Activated naive CD8-positive, alpha-beta T cell (primary cell): Measurements from ENCODE around the gene TMEM121B.
"Not testable (repeated sequence)": the region's sequence is repeated elsewhere in the genome, so short reads cannot be mapped to it uniquely, and the experiment has no call there.

ENCODE experiments used
- H3K27ac Mint-ChIP-seq: one replicate; pipeline ENCODE4 v1.8.0; 2021; ENCODE audit warnings: mixed read lengths
- H3K27me3 Mint-ChIP-seq: one replicate; pipeline ENCODE4 v1.8.0; 2021; ENCODE audit warnings: mixed read lengths
- H3K36me3 Mint-ChIP-seq: one replicate; pipeline ENCODE4 v1.8.0; 2021; ENCODE audit warnings: mixed read lengths
- H3K4me1 Mint-ChIP-seq: one replicate; pipeline ENCODE4 v1.8.0; 2021; ENCODE audit warnings: low read depth, mixed read lengths
- H3K4me3 Mint-ChIP-seq: one replicate; pipeline ENCODE4 v1.8.0; 2021; ENCODE audit warnings: mild to moderate bottlenecking, mixed read lengths
- H3K9me3 Mint-ChIP-seq: one replicate; pipeline ENCODE4 v1.8.0; 2021; ENCODE audit warnings: low read depth, mixed read lengths

The TMEM121B gene

GRCh38 chr22:17121233-17122195, at the start of gene TMEM121B:
TMEM121B (minus strand) TSS chr22:17121360; CDS start chr22:17121127, 233 bp downstream.
- H3K36me3 Mint-ChIP-seq: no peaks in the 10 kb centered on the region
- H3K4me1 Mint-ChIP-seq: peaks cover 34% of the 10 kb centered on the region
- H3K9me3 Mint-ChIP-seq: no peaks in the 10 kb centered on the region
- peaks cover 6% of the 10 kb centered on the region for H3K27me3 Mint-ChIP-seq
- H3K27ac Mint-ChIP-seq: no peak within 1 kb of the TSS
- peak within 1 kb of the TSS; percentile 72 for H3K4me3 Mint-ChIP-seq

- Mint-ChIP-seq H3K4me1 (peaks cover 2% of the 10 kb centered on the region), H3K36me3 (no peaks in the 10 kb centered on the region), H3K4me3 (no peak overlapping the region), H3K27me3 (no peaks in the 10 kb centered on the region), H3K27ac (no peak overlapping the region), H3K9me3 (no peaks in the 10 kb centered on the region)
Measured at GRCh38 chr22:17167486-17167885, 46.3 kb upstream of the TMEM121B start.

GRCh38 chr22:17164392-17165024, 43.3 kb upstream of the TMEM121B start:
- Mint-ChIP-seq H3K4me3 (no peak overlapping the region), H3K9me3 (no peaks in the 10 kb centered on the region), H3K27me3 (no peaks in the 10 kb centered on the region), H3K4me1 (peaks cover 6% of the 10 kb centered on the region), H3K27ac (no peak overlapping the region), H3K36me3 (peaks cover 2% of the 10 kb centered on the region)

- peaks cover 14% of the 10 kb centered on the region for H3K4me1 Mint-ChIP-seq
- no peaks in the 10 kb centered on the region for H3K9me3 Mint-ChIP-seq
- no peaks in the 10 kb centered on the region for H3K27me3 Mint-ChIP-seq
- no peak overlapping the region for H3K27ac Mint-ChIP-seq
- H3K4me3 Mint-ChIP-seq: no peak overlapping the region
- H3K36me3 Mint-ChIP-seq: peaks cover 2% of the 10 kb centered on the region
Measured at GRCh38 chr22:17162731-17163130, 41.6 kb upstream of the TMEM121B start.

- H3K9me3 Mint-ChIP-seq: no peaks in the 10 kb centered on the region
- no peak overlapping the region for H3K4me3 Mint-ChIP-seq
- no peak overlapping the region for H3K27ac Mint-ChIP-seq
- H3K4me1 Mint-ChIP-seq: peaks cover 20% of the 10 kb centered on the region
- no peaks in the 10 kb centered on the region for H3K27me3 Mint-ChIP-seq
- H3K36me3 Mint-ChIP-seq: peaks cover 2% of the 10 kb centered on the region
Measured at GRCh38 chr22:17161991-17162390, 40.8 kb upstream of the TMEM121B start.

- H3K27me3 Mint-ChIP-seq: no peaks in the 10 kb centered on the region
- H3K4me3 Mint-ChIP-seq: peak overlapping the region; percentile 90
- peaks cover 38% of the 10 kb centered on the region for H3K4me1 Mint-ChIP-seq
Measured at GRCh38 chr22:17159504-17159951, 38.4 kb upstream of the TMEM121B start.

GRCh38 chr22:17158568-17159503, 37.7 kb upstream of the TMEM121B start, which contains the start of gene HDHD5:
HDHD5 (minus strand) TSS chr22:17159277; CDS start chr22:17159251, 26 bp downstream.
- Mint-ChIP-seq H3K27ac (peak within 1 kb of the TSS; percentile 93), H3K4me1 (peaks cover 39% of the 10 kb centered on the region), H3K4me3 (peak within 1 kb of the TSS; percentile 90)

More at GRCh38 chr22:17159504-17159951, 38.4 kb upstream of the TMEM121B start:
- H3K27ac Mint-ChIP-seq: peak overlapping the region; percentile 93
- H3K9me3 Mint-ChIP-seq: no peaks in the 10 kb centered on the region
- peaks cover 2% of the 10 kb centered on the region for H3K36me3 Mint-ChIP-seq

GRCh38 chr22:17158176-17158567, 37.0 kb upstream of the TMEM121B start:
- Mint-ChIP-seq H3K27me3 (no peaks in the 10 kb centered on the region), H3K4me3 (peak overlapping the region; percentile 87), H3K36me3 (peaks cover 2% of the 10 kb centered on the region), H3K27ac (peak overlapping the region; percentile 68), H3K9me3 (no peaks in the 10 kb centered on the region), H3K4me1 (peaks cover 41% of the 10 kb centered on the region)

More at GRCh38 chr22:17158568-17159503, 37.7 kb upstream of the TMEM121B start, which contains the start of gene HDHD5:
- Mint-ChIP-seq H3K9me3 (no peaks in the 10 kb centered on the region), H3K27me3 (no peaks in the 10 kb centered on the region), H3K36me3 (peaks cover 2% of the 10 kb centered on the region)

GRCh38 chr22:17157714-17158113, 36.6 kb upstream of the TMEM121B start:
- H3K36me3 Mint-ChIP-seq: peaks cover 2% of the 10 kb centered on the region
- no peaks in the 10 kb centered on the region for H3K9me3 Mint-ChIP-seq
- H3K27me3 Mint-ChIP-seq: no peaks in the 10 kb centered on the region
- H3K4me3 Mint-ChIP-seq: peak overlapping the region; percentile 87
- H3K27ac Mint-ChIP-seq: no peak overlapping the region
- peaks cover 45% of the 10 kb centered on the region for H3K4me1 Mint-ChIP-seq

- H3K27ac Mint-ChIP-seq: no peak overlapping the region
- H3K27me3 Mint-ChIP-seq: no peaks in the 10 kb centered on the region
- peaks cover 7% of the 10 kb centered on the region for H3K36me3 Mint-ChIP-seq
- H3K4me1 Mint-ChIP-seq: peaks cover 54% of the 10 kb centered on the region
- H3K4me3 Mint-ChIP-seq: peak overlapping the region; percentile 72
- no peaks in the 10 kb centered on the region for H3K9me3 Mint-ChIP-seq
Measured at GRCh38 chr22:17155941-17156340, 34.8 kb upstream of the TMEM121B start.

GRCh38 chr22:17152971-17153370, 31.8 kb upstream of the TMEM121B start:
- Mint-ChIP-seq H3K4me1 (peaks cover 44% of the 10 kb centered on the region), H3K27me3 (no peaks in the 10 kb centered on the region), H3K9me3 (no peaks in the 10 kb centered on the region), H3K36me3 (peaks cover 5% of the 10 kb centered on the region), H3K4me3 (no peak overlapping the region), H3K27ac (no peak overlapping the region)

- Mint-ChIP-seq H3K27me3 (no peaks in the 10 kb centered on the region), H3K4me3 (no peak overlapping the region), H3K4me1 (peaks cover 38% of the 10 kb centered on the region), H3K9me3 (no peaks in the 10 kb centered on the region), H3K36me3 (peaks cover 8% of the 10 kb centered on the region), H3K27ac (peak overlapping the region; percentile 46)
Measured at GRCh38 chr22:17152340-17152739, 31.2 kb upstream of the TMEM121B start.

GRCh38 chr22:17149076-17149815, 28.1 kb upstream of the TMEM121B start:
- no peak overlapping the region for H3K27ac Mint-ChIP-seq
- H3K27me3 Mint-ChIP-seq: no peaks in the 10 kb centered on the region
- H3K9me3 Mint-ChIP-seq: no peaks in the 10 kb centered on the region
- H3K4me3 Mint-ChIP-seq: no peak overlapping the region
- H3K4me1 Mint-ChIP-seq: peaks cover 17% of the 10 kb centered on the region
- H3K36me3 Mint-ChIP-seq: peaks cover 8% of the 10 kb centered on the region

- H3K4me3 Mint-ChIP-seq, H3K27me3 Mint-ChIP-seq, H3K27ac Mint-ChIP-seq, H3K9me3 Mint-ChIP-seq, H3K4me1 Mint-ChIP-seq, H3K36me3 Mint-ChIP-seq: not testable (repeated sequence)
Measured at GRCh38 chr22:17147458-17147857, 26.3 kb upstream of the TMEM121B start.
